Inflammatory macrophage treated with lipopolysaccharide for 4 hours (primary cell): ENCODE results near the gene RSU1.
"Not testable (repeated sequence)": the region's sequence is repeated elsewhere in the genome, so short reads cannot be mapped to it uniquely, and the experiment has no call there.

ENCODE experiments used
- DNase-seq: peaks from one replicate; pipeline ENCODE4 v3.0.0-alpha.2; 2020

RSU1 gene

GRCh38 chr10:16817125-16818019 lies at the start of gene RSU1:
Gene RSU1, minus strand, starts transcription at chr10:16817424. Its CDS starts 343 bp downstream, at chr10:16817081.
- peak; percentile 100 for DNase-seq

- no peak for DNase-seq
Measured at GRCh38 chr10:16866541-16867275, 49.5 kb upstream of the RSU1 start.

DNA sequence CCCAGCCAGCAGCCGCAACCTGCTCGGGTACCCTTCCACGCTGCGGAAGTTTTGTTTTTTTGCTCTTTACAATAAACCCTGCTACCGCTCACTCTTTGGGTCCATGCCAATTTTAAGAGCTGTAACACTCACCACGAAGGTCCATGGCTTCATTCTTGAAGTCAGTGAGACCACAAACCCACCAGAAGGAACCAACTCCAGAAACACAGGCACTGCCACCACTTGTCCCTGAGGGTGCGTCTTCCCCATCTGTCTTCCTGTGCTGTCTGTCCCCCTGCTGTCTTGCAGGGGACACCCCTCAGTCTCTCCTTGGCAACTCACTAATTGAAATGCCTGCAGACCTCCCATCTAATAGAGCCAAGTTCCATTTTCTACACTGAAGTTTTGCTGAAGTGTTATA lies 48.5 kb upstream of the RSU1 start:
- DNase-seq, result no peak

DNA sequence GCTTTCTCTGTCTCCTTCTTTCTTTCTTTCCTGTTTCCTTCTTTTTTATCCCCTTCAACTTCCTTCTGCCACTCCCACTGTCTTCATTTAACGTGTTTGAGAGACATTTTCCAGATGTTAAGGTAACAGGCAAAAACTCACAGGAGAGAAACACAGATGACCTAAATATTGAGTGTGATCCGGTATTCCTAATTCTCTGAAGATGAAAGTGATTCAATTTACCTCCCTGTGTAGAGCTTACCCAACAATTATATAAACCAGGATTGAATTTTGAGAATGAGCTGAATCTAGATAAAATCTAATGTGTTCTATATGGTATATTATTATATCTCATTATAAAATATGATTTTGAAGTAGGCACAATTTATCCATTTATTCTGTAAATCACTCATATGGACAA lies 46.5 kb upstream of the RSU1 start:
- no peak for DNase-seq

- no peak for DNase-seq
Measured at GRCh38 chr10:16857419-16857818, 40.2 kb upstream of the RSU1 start.

GRCh38 chr10:16856567-16856966 lies 39.3 kb upstream of the RSU1 start:
- no peak for DNase-seq

- no peak for DNase-seq
Measured at GRCh38 chr10:16856092-16856491, 38.9 kb upstream of the RSU1 start.

DNA sequence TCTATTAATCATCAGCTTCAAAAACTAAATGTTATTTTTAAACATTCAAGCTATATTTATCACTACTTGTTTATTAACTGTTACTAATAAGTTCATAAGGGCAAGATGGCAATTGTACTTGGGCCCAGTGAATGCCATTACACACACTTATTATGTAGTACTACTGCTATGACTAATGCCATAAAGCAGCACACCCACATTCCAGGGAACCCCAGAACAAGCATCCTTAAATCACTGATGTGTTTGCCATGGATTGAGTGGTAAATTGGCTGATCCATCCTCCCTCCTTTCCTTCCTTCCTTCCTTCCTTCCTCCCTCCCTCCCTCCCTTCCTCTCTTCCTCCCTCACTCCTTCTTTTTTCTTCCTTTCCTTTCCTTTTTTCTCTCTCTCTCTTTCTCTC lies 37.4 kb upstream of the RSU1 start:
- peak; percentile 4 for DNase-seq

- no peak for DNase-seq
Measured at GRCh38 chr10:16853809-16854208, 36.6 kb upstream of the RSU1 start.

GRCh38 chr10:16853201-16853600 lies 36.0 kb upstream of the RSU1 start:
- DNase-seq, result peak; percentile 25

DNA sequence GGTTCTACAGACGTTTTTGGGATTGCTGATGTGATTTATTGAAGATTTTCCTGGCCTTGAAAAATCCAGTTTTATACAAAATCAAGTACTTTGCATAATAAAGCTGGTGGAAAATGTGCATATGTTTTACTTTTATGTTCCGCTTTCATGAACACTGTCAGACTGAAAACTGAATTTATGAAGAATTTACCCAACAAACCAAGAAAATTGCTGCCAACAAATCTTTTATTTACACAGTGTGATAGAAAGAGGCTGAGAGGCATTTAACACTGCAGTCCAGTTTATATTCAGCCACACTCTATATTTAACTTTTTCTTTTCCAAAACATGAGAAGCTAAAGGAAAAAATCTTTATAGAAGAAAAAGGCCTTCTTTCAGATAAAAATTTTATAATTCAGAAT lies 35.4 kb upstream of the RSU1 start:
- DNase-seq, result no peak

DNA sequence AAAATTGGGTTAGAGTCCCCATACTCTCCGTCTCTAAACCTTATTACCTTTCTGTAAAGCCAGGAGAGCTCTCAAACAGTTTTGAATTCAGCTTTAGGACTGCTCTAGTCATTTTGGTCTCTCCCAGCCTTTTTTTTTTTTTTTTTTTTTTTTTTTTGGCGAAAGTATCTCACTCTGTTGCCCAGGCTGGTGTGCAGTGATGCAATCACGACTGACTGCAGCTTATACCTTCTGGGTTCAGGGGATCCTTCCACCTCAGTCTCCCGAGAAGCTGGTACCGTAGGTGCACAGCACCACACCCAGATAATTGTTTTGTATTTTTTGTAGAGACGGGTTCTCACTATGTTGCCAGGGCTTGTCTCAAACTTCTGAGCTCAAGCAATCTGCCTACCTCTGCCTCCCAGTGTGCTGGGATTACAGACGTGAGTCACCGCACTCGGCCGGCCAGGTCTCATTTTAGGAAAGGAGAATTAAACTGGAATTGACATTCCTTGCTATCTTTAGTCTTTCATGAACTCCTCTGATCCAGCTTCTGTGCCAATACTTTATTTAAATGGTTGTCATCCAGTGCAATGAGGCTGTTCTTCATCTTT lies 31.4 kb upstream of the RSU1 start:
- DNase-seq, result no peak

DNA sequence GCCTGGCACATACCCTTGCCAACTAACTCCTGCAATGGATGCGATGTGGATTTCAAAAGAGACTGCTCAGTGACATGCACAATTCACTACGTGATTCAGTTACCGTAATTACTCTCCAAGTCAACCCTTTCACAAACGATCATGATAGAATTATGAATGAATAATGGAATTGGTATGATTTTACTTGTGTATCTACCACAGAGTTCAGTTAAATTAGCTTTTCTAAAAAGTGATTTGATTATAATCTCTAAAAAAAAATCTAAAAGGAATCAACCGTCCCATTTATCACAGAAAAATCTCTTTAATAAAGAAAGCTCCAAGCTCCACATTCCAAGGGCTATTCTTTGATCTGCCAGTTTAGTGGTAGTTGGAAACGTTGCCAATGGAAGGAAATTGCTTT lies 30.4 kb upstream of the RSU1 start:
- no peak for DNase-seq

- no peak for DNase-seq
Measured at GRCh38 chr10:16845248-16845647, 28.0 kb upstream of the RSU1 start.

- DNase-seq, result peak; percentile 90
Measured at GRCh38 chr10:16843252-16843870, 26.1 kb upstream of the RSU1 start.

GRCh38 chr10:16835228-16835627 lies 18.0 kb upstream of the RSU1 start:
- DNase-seq, result no peak

DNA sequence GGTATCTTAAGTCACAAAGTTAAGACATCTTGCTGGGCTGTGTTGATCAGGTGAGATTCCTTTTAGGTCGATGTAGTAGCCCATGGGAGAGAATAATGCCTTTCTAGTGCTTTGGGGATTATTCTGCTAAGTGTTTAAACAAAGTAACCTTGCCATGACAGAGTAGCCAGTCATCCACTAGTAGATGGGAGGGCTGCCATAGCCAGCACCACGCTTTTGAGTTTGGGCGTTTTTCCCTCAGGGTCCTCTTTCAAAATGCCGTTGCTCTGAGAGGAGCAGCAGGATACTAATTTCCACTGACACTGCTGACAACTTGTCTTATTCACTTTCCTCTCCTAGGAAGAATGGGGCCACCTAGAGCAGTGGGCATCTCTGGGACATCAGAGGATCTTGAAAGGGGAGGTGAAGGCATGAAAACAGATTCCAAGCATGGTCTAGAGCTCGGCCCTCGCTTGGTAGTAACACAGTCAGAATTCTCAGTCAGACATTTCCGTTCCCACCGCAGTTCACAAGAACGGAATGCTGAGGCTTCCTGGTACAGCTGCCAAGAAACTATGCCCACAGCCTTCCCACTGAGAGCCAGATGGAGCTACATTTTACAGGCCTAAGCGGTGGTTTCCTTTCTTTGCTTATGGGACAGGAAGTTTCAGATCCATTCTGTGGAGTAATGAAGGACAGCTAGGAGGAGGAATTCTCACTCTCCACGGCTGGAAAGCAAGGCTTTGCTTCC lies 15.3 kb upstream of the RSU1 start:
- DNase-seq, result no peak

GRCh38 chr10:16828701-16829175 lies 11.5 kb upstream of the RSU1 start:
- no peak for DNase-seq

DNA sequence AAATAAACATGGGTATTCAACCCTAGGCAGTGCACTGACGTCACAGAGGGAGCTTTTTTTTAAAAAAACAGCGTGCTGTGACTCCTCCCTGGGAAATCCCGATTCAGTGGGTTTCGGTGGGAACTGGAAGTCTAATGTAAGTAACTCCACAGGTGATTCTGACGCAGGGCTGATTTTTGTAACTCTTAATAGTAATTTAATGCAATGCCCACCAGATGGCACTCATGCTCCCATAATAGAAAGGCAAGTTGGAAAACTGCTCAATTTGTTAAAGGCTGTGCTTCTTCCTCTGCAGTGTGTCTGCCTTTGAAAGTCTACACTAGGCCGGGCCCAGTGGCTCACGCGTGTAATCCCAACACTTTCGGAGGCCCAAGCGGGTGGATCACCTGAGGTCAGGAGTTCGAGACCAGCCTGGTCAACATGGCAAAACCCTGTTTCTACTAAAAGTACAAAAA lies 10.9 kb upstream of the RSU1 start:
- peak; percentile 75 for DNase-seq

GRCh38 chr10:16827474-16827873 lies 10.2 kb upstream of the RSU1 start:
- not testable (repeated sequence) for DNase-seq

DNA sequence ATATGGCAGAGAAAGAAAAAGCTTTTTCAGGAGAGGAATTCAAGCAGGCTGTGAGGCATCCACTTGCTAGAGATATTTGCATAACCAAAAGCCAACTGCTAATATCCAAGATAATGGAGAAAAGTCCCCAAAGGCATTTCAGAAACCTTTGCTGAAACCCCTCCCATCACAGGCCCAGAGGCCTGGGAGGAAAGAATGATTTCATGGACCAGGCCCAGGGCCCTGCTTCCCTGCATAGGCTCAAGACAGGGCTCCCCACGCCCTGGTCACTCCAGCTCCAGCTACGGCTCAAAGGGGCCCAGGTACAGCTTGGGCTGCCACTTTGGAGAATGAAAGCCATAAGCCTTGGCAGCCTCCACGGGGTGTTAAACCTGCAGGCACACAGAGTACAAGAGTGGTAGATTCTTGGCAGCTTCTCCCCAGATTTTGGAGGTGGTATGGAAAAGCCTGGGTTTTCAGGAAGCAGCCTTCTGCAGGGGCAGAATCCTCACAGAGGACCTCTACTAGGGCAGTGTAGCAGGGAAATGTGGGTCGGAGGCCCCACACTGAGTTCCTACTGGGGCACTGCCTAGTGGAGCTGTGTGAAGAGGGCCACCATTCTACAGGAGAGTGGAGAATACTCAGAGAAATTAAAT lies 5.6 kb upstream of the RSU1 start:
- no peak for DNase-seq

GRCh38 chr10:16822027-16822426 lies 4.8 kb upstream of the RSU1 start:
- no peak for DNase-seq
